Measurements from ENCODE around the gene INPP5A. TPM values are rescaled to one million over a fixed set of nuclear protein-coding genes. Genes with fewer than 3 reads are reported as not detected.

Gene INPP5A
- total RNA-seq, 1 experiment from 2014 or later = 22.6 TPM

DNA sequence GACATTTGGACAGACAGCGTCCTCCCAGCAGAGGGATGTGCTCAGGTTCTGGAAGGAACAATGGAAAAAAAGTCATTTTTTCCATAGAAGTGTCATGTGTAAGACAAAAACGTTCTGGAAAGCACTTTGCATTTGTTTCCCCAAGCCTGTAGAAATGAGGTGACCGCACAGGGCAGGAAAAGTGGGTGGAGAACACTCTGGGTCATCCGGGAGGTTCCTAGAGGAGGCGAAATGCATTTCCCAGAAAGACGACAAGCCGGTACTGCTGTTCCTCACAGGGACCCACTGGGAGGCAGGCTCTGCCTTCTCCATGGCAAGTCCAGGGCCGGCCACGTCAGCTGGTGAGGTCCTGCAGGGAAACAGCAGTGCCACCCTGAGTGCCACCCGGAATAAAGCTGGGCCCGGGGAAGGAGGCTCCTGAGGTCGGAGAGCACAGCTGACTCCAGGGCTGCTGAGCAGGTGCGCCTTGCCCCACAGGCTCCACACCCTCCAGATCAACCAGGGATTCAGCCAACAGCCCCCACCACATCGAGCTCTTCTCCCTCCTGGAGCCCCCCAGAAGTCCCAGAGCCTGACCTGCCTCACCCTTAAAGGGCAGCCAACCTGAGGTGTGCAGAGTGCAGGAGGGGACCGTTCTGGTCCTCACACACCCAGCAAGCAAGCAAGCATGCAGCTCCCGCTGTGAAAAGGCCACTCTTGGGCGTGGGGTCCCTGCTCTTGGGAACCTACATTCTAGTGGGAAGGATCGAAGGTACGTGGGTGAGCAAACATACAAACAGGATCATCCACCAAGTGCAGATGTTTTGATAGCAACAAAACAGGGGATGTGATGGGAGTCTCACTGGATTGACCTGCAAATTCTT, 28.8 kb upstream of the INPP5A start:
- no peak overlapping the region for H2AFZ ChIP-seq (ENCODE audit: low read length)
- ATAC-seq = no peak

DNA sequence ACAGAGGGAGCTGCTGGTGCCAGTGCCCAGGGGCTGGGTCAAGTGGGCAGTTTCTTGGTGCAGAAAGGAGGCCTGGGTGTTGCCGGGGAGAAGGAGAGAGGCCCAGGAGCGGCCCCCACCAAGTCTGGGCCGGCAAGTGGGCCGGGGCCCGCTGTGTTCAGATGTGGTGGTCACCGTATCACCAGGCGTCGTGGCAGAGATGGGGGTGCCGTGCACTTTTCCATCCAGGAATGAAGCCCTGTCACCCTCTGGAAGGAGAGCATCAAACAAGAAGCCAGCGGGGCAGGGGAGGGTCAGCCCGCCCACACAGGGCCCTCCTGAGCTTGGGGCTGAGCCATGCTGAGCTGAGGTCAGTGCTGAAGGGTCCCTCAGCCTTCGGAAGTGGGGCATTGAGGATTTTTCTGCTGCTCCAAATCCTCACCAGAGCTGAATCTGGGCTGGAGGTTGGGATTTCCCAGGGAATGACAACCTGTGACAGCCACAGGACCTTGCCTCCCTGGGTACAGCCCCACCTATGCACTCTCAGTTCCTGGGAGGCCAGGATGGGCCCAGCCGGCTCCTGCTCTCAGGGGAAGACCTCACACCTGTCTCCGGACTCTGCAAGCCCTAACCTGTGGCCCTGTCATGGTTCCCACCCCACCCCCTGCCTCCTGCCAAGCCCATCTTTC, 27.9 kb upstream of the INPP5A start:
- ATAC-seq (no peak), DNase-seq (no peak)
- Histone ChIP-seq H3K79me2 (ENCODE audit: low read length) (no peaks in the 10 kb centered on the region), H3K9me3 (ENCODE audit: low read length) (no peaks in the 10 kb centered on the region), H3K4me1 (ENCODE audit: insufficient read depth, low read length) (no peaks in the 10 kb centered on the region), H3K9me2 (replicated peaks; ENCODE audit: low read length) (no peaks in the 10 kb centered on the region), H3F3A (ENCODE audit: low read length, unreplicated experiment) (no peaks in the 10 kb centered on the region), H3K9ac (ENCODE audit: low read length) (no peak overlapping the region), H4K20me1 (ENCODE audit: low read length) (no peaks in the 10 kb centered on the region), H3K36me3 (ENCODE audit: low read depth, low read length) (no peaks in the 10 kb centered on the region), H3K4me3 (ENCODE audit: low read length) (no peak overlapping the region), H3K27ac (ENCODE audit: low read length) (no peak overlapping the region), H3K4me2 (ENCODE audit: low read length) (no peak overlapping the region), H2AFZ (ENCODE audit: low read length) (no peak overlapping the region), H3K27me3 (ENCODE audit: low read length) (no peaks in the 10 kb centered on the region)
- no TSS peak for BruUV-seq (replicated peaks)
- TF ChIP-seq EZH2phosphoT487 (IDR thresholded peaks at IDR 0.05; ENCODE audit: borderline replicate concordance, low read length) = no peak
- TF ChIP-seq, protein P1, sequence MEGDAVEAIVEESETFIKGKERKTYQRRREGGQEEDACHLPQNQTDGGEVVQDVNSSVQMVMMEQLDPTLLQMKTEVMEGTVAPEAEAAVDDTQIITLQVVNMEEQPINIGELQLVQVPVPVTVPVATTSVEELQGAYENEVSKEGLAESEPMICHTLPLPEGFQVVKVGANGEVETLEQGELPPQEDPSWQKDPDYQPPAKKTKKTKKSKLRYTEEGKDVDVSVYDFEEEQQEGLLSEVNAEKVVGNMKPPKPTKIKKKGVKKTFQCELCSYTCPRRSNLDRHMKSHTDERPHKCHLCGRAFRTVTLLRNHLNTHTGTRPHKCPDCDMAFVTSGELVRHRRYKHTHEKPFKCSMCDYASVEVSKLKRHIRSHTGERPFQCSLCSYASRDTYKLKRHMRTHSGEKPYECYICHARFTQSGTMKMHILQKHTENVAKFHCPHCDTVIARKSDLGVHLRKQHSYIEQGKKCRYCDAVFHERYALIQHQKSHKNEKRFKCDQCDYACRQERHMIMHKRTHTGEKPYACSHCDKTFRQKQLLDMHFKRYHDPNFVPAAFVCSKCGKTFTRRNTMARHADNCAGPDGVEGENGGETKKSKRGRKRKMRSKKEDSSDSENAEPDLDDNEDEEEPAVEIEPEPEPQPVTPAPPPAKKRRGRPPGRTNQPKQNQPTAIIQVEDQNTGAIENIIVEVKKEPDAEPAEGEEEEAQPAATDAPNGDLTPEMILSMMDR (conservative IDR thresholded peaks at IDR 0.05; ENCODE audit: low read depth, low read length) = no peak
- no peak for TF ChIP-seq EZH2 (IDR thresholded peaks at IDR 0.05; ENCODE audit: low read length, unreplicated experiment)
- ChIA-PET POLR2A (ENCODE audit: unreplicated experiment) (no interaction called here), CTCF (no interaction called here)
- intact Hi-C loops (cut with micrococcal nuclease) = no loop called here

More for the DNA sequence above, 28.8 kb upstream of the INPP5A start:
- no peaks in the 10 kb centered on the region for H3K9me2 ChIP-seq (replicated peaks; ENCODE audit: low read length)
- no peaks in the 10 kb centered on the region for H3F3A ChIP-seq (ENCODE audit: low read length, unreplicated experiment)
- H3K27me3 ChIP-seq (ENCODE audit: low read length) = no peaks in the 10 kb centered on the region
- H3K27ac ChIP-seq (ENCODE audit: low read length) = no peak overlapping the region
- intact Hi-C loops (cut with micrococcal nuclease) = no loop called here
- H4K20me1 ChIP-seq (ENCODE audit: low read length) = no peaks in the 10 kb centered on the region
- H3K79me2 ChIP-seq (ENCODE audit: low read length) = no peaks in the 10 kb centered on the region
- H3K9ac ChIP-seq (ENCODE audit: low read length) = no peak overlapping the region
- H3K9me3 ChIP-seq (ENCODE audit: low read length) = no peaks in the 10 kb centered on the region
- H3K4me2 ChIP-seq (ENCODE audit: low read length) = no peak overlapping the region
- no peaks in the 10 kb centered on the region for H3K36me3 ChIP-seq (ENCODE audit: low read depth, low read length)
- no TSS peak for BruUV-seq (replicated peaks)
- CTCF ChIA-PET = no interaction called here
- H3K4me1 ChIP-seq (ENCODE audit: insufficient read depth, low read length) = no peaks in the 10 kb centered on the region
- DNase-seq = no peak
- TF ChIP-seq, protein P1 (conservative IDR thresholded peaks at IDR 0.05; ENCODE audit: low read depth, low read length) = no peak
- TF ChIP-seq EZH2phosphoT487 (IDR thresholded peaks at IDR 0.05; ENCODE audit: borderline replicate concordance, low read length) (no peak), EZH2 (IDR thresholded peaks at IDR 0.05; ENCODE audit: low read length, unreplicated experiment) (no peak)
- H3K4me3 ChIP-seq (ENCODE audit: low read length) = no peak overlapping the region
- POLR2A ChIA-PET (ENCODE audit: unreplicated experiment) = no interaction called here

DNA sequence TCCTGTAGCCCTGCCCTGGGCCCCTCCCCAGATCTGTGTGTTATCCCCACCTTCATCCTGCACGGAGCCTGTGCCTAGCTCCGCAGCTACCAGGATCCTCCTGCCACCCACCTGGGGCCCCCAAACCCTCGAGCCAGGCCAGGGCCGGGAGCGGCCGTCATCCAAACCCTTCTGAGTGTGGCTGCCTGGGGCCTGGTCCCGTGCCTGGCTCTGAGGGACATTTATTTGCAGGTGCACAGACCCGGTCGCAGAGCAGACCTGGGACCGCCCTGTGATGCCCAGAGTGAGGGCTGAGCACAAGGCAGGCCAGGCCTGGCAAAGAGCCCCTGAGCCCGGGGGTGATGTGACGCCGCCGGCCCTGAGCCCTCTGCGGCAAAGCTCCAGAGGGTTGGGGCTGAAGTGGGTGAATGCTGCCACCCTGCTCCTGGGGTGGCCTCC, 27.4 kb upstream of the INPP5A start:
- CTCF ChIA-PET = no interaction called here

More for the DNA sequence above, 27.4 kb upstream of the INPP5A start:
- Histone ChIP-seq H3K9me3 (ENCODE audit: low read length) (no peaks in the 10 kb centered on the region), H3K9ac (ENCODE audit: low read length) (no peak overlapping the region), H4K20me1 (ENCODE audit: low read length) (no peaks in the 10 kb centered on the region), H3K27me3 (ENCODE audit: low read length) (no peaks in the 10 kb centered on the region), H3K79me2 (ENCODE audit: low read length) (no peaks in the 10 kb centered on the region), H3K9me2 (replicated peaks; ENCODE audit: low read length) (no peaks in the 10 kb centered on the region), H2AFZ (ENCODE audit: low read length) (no peak overlapping the region), H3K4me1 (ENCODE audit: insufficient read depth, low read length) (no peaks in the 10 kb centered on the region), H3K4me2 (ENCODE audit: low read length) (no peak overlapping the region), H3K36me3 (ENCODE audit: low read depth, low read length) (no peaks in the 10 kb centered on the region), H3K27ac (ENCODE audit: low read length) (no peak overlapping the region), H3K4me3 (ENCODE audit: low read length) (no peak overlapping the region), H3F3A (ENCODE audit: low read length, unreplicated experiment) (no peaks in the 10 kb centered on the region)
- DNase-seq = no peak
- TF ChIP-seq, protein P1 (conservative IDR thresholded peaks at IDR 0.05; ENCODE audit: low read depth, low read length) = no peak
- no peak for TF ChIP-seq EZH2phosphoT487 (IDR thresholded peaks at IDR 0.05; ENCODE audit: borderline replicate concordance, low read length)
- TF ChIP-seq EZH2 (IDR thresholded peaks at IDR 0.05; ENCODE audit: low read length, unreplicated experiment) = no peak
- intact Hi-C loops (cut with micrococcal nuclease) = no loop called here
- ATAC-seq = no peak
- no TSS peak for BruUV-seq (replicated peaks)
- POLR2A ChIA-PET (ENCODE audit: unreplicated experiment) = no interaction called here

All from PC-3 (cell line).